ENCODE results near the gene IRX3.
A peak's percentile ranks its signal among the peaks of the same experiment; 100 is the strongest.
"Not testable (repeated sequence)": the region's sequence is repeated elsewhere in the genome, so short reads cannot be mapped to it uniquely, and the experiment has no call there.

Gene IRX3

GRCh38 chr16:54253118-54253517 lies 33.5 kb downstream of the IRX3 start:
- TF ChIP-seq CTCF (IDR thresholded peaks at IDR 0.05; ENCODE audit: borderline replicate concordance, extremely low read depth, low read length, poor library complexity, severe bottlenecking), result no peak
- TF ChIP-seq EZH2 (IDR thresholded peaks at IDR 0.05; ENCODE audit: borderline replicate concordance, low read depth, low read length, severe bottlenecking), result no peak
- 0 out of 3 replicates have a peak, but pooled peaks have one; percentile 31 for ATAC-seq (ENCODE audit: insufficient read depth, low read depth)
- Histone ChIP-seq H3K9ac (ENCODE audit: low read depth, low read length) (no peak overlapping the region), H3K27ac (ENCODE audit: low read length) (no peak overlapping the region), H3K36me3 (ENCODE audit: insufficient read depth, low read length) (no peaks in the 10 kb centered on the region), H3K4me1 (ENCODE audit: insufficient read depth, low read length) (no peaks in the 10 kb centered on the region), H2AFZ (ENCODE audit: low read depth, low read length) (no peak overlapping the region), H3K9me3 (ENCODE audit: insufficient read depth, low read length, severe bottlenecking) (no peaks in the 10 kb centered on the region), H3K79me2 (ENCODE audit: insufficient read depth, low read length) (no peaks in the 10 kb centered on the region), H4K20me1 (ENCODE audit: insufficient read depth, low read length) (no peaks in the 10 kb centered on the region), H3K27me3 (ENCODE audit: insufficient read depth, low read length, poor library complexity) (no peaks in the 10 kb centered on the region), H3K4me3 (ENCODE audit: low read depth in 1 of 2, low read length in 2 of 2) (no peak overlapping the region), H3K4me2 (ENCODE audit: insufficient read depth, low read length) (no peak overlapping the region)
- no peak for DNase-seq

GRCh38 chr16:54248863-54249710 lies 37.5 kb downstream of the IRX3 start:
- Histone ChIP-seq H3K4me1 (ENCODE audit: insufficient read depth, low read length) (peaks cover 16% of the 10 kb centered on the region), H3K9ac (ENCODE audit: low read depth, low read length) (no peak overlapping the region), H3K79me2 (ENCODE audit: insufficient read depth, low read length) (no peaks in the 10 kb centered on the region), H4K20me1 (ENCODE audit: insufficient read depth, low read length) (no peaks in the 10 kb centered on the region), H3K4me2 (ENCODE audit: insufficient read depth, low read length) (no peak overlapping the region), H3K27me3 (ENCODE audit: insufficient read depth, low read length, poor library complexity) (no peaks in the 10 kb centered on the region), H3K27ac (ENCODE audit: low read length) (no peak overlapping the region), H2AFZ (ENCODE audit: low read depth, low read length) (no peak overlapping the region), H3K4me3 (ENCODE audit: low read depth in 1 of 2, low read length in 2 of 2) (no peak overlapping the region), H3K36me3 (ENCODE audit: insufficient read depth, low read length) (no peaks in the 10 kb centered on the region), H3K9me3 (ENCODE audit: insufficient read depth, low read length, severe bottlenecking) (no peaks in the 10 kb centered on the region)
- DNase-seq (no peak), ATAC-seq (ENCODE audit: insufficient read depth, low read depth) (no peak)
- TF ChIP-seq EZH2 (IDR thresholded peaks at IDR 0.05; ENCODE audit: borderline replicate concordance, low read depth, low read length, severe bottlenecking) (no peak), CTCF (IDR thresholded peaks at IDR 0.05; ENCODE audit: borderline replicate concordance, extremely low read depth, low read length, poor library complexity, severe bottlenecking) (no peak)

- not testable (repeated sequence) for ATAC-seq (ENCODE audit: insufficient read depth, low read depth); H3K9ac ChIP-seq (ENCODE audit: low read depth, low read length); H4K20me1 ChIP-seq (ENCODE audit: insufficient read depth, low read length); DNase-seq; H3K9me3 ChIP-seq (ENCODE audit: insufficient read depth, low read length, severe bottlenecking); H3K4me2 ChIP-seq (ENCODE audit: insufficient read depth, low read length); H3K36me3 ChIP-seq (ENCODE audit: insufficient read depth, low read length); H2AFZ ChIP-seq (ENCODE audit: low read depth, low read length); H3K4me3 ChIP-seq (ENCODE audit: low read depth in 1 of 2, low read length in 2 of 2); H3K27ac ChIP-seq (ENCODE audit: low read length); H3K27me3 ChIP-seq (ENCODE audit: insufficient read depth, low read length, poor library complexity); H3K79me2 ChIP-seq (ENCODE audit: insufficient read depth, low read length)
- H3K4me1 ChIP-seq (ENCODE audit: insufficient read depth, low read length), result peaks cover 30% of the 10 kb centered on the region
Measured at GRCh38 chr16:54247705-54248104, 38.9 kb downstream of the IRX3 start.

GRCh38 chr16:54246454-54246821 lies 40.1 kb downstream of the IRX3 start:
- no peak overlapping the region for H3K4me3 ChIP-seq (ENCODE audit: low read depth in 1 of 2, low read length in 2 of 2)
- H3K9me3 ChIP-seq (ENCODE audit: insufficient read depth, low read length, severe bottlenecking), result no peaks in the 10 kb centered on the region
- no peak overlapping the region for H3K4me2 ChIP-seq (ENCODE audit: insufficient read depth, low read length)
- no peaks in the 10 kb centered on the region for H3K36me3 ChIP-seq (ENCODE audit: insufficient read depth, low read length)
- no peaks in the 10 kb centered on the region for H3K79me2 ChIP-seq (ENCODE audit: insufficient read depth, low read length)
- ATAC-seq (ENCODE audit: insufficient read depth, low read depth), result no peak
- no peak overlapping the region for H3K9ac ChIP-seq (ENCODE audit: low read depth, low read length)
- H2AFZ ChIP-seq (ENCODE audit: low read depth, low read length), result no peak overlapping the region
- H3K4me1 ChIP-seq (ENCODE audit: insufficient read depth, low read length), result peaks cover 40% of the 10 kb centered on the region
- H4K20me1 ChIP-seq (ENCODE audit: insufficient read depth, low read length), result no peaks in the 10 kb centered on the region
- H3K27me3 ChIP-seq (ENCODE audit: insufficient read depth, low read length, poor library complexity), result no peaks in the 10 kb centered on the region
- DNase-seq, result no peak
- H3K27ac ChIP-seq (ENCODE audit: low read length), result no peak overlapping the region
- TF ChIP-seq CTCF (IDR thresholded peaks at IDR 0.05; ENCODE audit: borderline replicate concordance, extremely low read depth, low read length, poor library complexity, severe bottlenecking), result no peak
- TF ChIP-seq EZH2 (IDR thresholded peaks at IDR 0.05; ENCODE audit: borderline replicate concordance, low read depth, low read length, severe bottlenecking), result no peak
